Duodenal mucosa (tissue), 2 donors: ENCODE measurements around the gene ANKRD44.

ENCODE experiments used
- H3K27ac ChIP-seq: one replicate; pipeline ENCODE4 v1.7.0; 2013; ENCODE audit warnings: low read depth, low read length
- H3K27me3 ChIP-seq, 2 donors: one replicate each; pipeline ENCODE4 v1.7.0; 2013; ENCODE audit warnings: low read length in 2 of 2, control low read depth in 1 of 2; ENCODE audit not compliant: insufficient read depth in 2 of 2, control insufficient read depth in 1 of 2
- H3K36me3 ChIP-seq, 2 donors: one replicate each; pipeline ENCODE4 v1.7.0; 2013; ENCODE audit warnings: low read length in 2 of 2, control low read depth in 1 of 2; ENCODE audit not compliant: insufficient read depth in 2 of 2, control insufficient read depth in 1 of 2
- H3K4me1 ChIP-seq, 2 donors: one replicate each; pipeline ENCODE4 v1.7.0; 2013; ENCODE audit warnings: low read length in 2 of 2, control low read depth in 1 of 2; ENCODE audit not compliant: insufficient read depth in 2 of 2, control insufficient read depth in 1 of 2
- H3K4me3 ChIP-seq, 2 donors: one replicate each; pipeline ENCODE4 v1.7.0; 2013; ENCODE audit warnings: low read length in 2 of 2, low read depth in 1 of 2
- H3K9ac ChIP-seq, 2 donors: one replicate each; pipeline ENCODE4 v1.7.0; 2013; ENCODE audit warnings: low read length in 2 of 2, low read depth in 1 of 2
- H3K9me3 ChIP-seq, 2 donors: one replicate each; pipeline ENCODE4 v1.7.0; 2013; ENCODE audit warnings: low read length in 2 of 2, control low read depth in 1 of 2; ENCODE audit not compliant: control insufficient read depth in 1 of 2

Gene ANKRD44

GRCh38 chr2:197265036-197265435 is 45.5 kb downstream of the ANKRD44 start:
- Histone ChIP-seq H3K9me3 (no peaks in the 10 kb centered on the region), H3K4me1 (peaks cover 8 to 20% of the 10 kb centered on the region in 2 donors), H3K36me3 (no peaks in the 10 kb centered on the region), H3K4me3 (no peak overlapping the region), H3K27ac (no peak overlapping the region), H3K9ac (no peak overlapping the region), H3K27me3 (no peaks in the 10 kb centered on the region)

- no peaks in the 10 kb centered on the region for H3K27me3 ChIP-seq
- peaks cover 4 to 16% of the 10 kb centered on the region in 2 donors for H3K4me1 ChIP-seq
- H3K4me3 ChIP-seq, result no peak overlapping the region
- no peak overlapping the region for H3K27ac ChIP-seq
- H3K36me3 ChIP-seq, result no peaks in the 10 kb centered on the region
- no peaks in the 10 kb centered on the region for H3K9me3 ChIP-seq
- no peak overlapping the region for H3K9ac ChIP-seq
Observed at GRCh38 chr2:197264332-197264731, 46.2 kb downstream of the ANKRD44 start.

- Histone ChIP-seq H3K4me1 (peaks cover 4 to 17% of the 10 kb centered on the region in 2 donors), H3K9me3 (no peaks in the 10 kb centered on the region), H3K4me3 (no peak overlapping the region), H3K9ac (no peak overlapping the region), H3K36me3 (no peaks in the 10 kb centered on the region), H3K27ac (no peak overlapping the region), H3K27me3 (no peaks in the 10 kb centered on the region)
Observed at GRCh38 chr2:197263077-197263476, 47.5 kb downstream of the ANKRD44 start.

DNA sequence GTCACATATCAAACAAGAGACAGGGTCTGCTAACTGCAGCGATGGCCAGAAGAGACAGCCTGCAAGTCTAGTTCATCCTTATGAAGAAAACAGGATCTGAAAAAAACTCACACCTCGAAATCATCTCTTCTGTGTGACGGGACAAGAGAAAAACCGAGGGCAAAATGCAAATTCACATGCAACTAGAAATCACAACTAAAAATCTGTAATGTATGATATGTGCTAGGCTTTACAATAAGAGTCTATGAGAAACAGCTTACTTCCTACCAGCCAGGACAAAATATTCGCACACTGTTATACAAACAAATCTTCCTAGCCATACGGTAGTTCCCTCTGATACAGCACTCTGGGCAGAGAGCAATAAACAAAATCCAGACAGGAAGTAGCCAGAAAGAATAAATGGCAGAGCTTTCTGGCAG is 48.8 kb downstream of the ANKRD44 start:
- no peak overlapping the region for H3K4me3 ChIP-seq
- H3K27me3 ChIP-seq, result no peaks in the 10 kb centered on the region
- no peak overlapping the region for H3K27ac ChIP-seq
- H3K9me3 ChIP-seq, result no peaks in the 10 kb centered on the region
- peak overlapping the region in 1 of 2 donors; percentile 29 for H3K9ac ChIP-seq
- H3K36me3 ChIP-seq, result no peaks in the 10 kb centered on the region
- peaks cover 4 to 16% of the 10 kb centered on the region in 2 donors for H3K4me1 ChIP-seq

GRCh38 chr2:197259470-197259999 is 51.0 kb downstream of the ANKRD44 start:
- Histone ChIP-seq H3K27ac (no peak overlapping the region), H3K4me3 (no peak overlapping the region), H3K27me3 (no peaks in the 10 kb centered on the region), H3K9me3 (no peaks in the 10 kb centered on the region), H3K9ac (no peak overlapping the region), H3K4me1 (peaks cover 8 to 24% of the 10 kb centered on the region in 2 donors), H3K36me3 (no peaks in the 10 kb centered on the region)

- H3K9me3 ChIP-seq, result no peaks in the 10 kb centered on the region
- no peaks in the 10 kb centered on the region for H3K27me3 ChIP-seq
- no peak overlapping the region for H3K27ac ChIP-seq
- H3K36me3 ChIP-seq, result no peaks in the 10 kb centered on the region
- no peak overlapping the region for H3K4me3 ChIP-seq
- H3K9ac ChIP-seq, result no peak overlapping the region
- H3K4me1 ChIP-seq, result peaks cover 8 to 22% of the 10 kb centered on the region in 2 donors
Observed at GRCh38 chr2:197258580-197258979, 52.0 kb downstream of the ANKRD44 start.

DNA sequence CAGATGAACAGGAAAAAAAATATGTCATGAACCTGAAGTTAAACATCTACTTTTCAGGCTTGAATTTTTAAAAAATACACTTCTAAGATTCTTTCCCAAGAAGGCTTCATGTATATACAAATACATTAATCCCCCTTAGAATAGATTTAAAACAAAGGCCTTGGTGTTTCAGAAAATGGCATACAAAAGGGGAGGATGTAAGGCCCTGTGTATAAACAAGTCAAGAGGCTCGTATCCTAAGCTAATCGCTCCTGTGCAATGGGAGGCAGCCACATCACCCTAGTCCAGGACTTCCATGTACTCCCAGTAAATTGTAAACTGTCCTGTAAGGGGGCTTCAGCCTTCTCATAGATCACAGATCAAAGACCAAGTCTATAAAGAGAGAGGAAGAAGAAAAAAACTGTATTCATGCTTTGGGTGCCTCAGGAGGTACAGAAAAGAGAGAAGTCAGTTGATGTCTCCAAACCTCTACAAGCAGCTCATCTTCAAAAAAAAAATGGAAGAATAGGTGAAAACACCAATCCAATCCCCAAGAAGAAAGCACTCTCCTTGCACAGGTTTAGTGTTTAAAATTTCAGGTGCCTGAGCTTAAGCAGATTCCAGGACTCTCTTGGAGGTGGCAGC is 53.9 kb downstream of the ANKRD44 start:
- Histone ChIP-seq H3K36me3 (no peaks in the 10 kb centered on the region), H3K4me1 (peaks cover 8 to 22% of the 10 kb centered on the region in 2 donors), H3K9me3 (no peaks in the 10 kb centered on the region), H3K4me3 (no peak overlapping the region), H3K27ac (no peak overlapping the region), H3K9ac (no peak overlapping the region), H3K27me3 (no peaks in the 10 kb centered on the region)

DNA sequence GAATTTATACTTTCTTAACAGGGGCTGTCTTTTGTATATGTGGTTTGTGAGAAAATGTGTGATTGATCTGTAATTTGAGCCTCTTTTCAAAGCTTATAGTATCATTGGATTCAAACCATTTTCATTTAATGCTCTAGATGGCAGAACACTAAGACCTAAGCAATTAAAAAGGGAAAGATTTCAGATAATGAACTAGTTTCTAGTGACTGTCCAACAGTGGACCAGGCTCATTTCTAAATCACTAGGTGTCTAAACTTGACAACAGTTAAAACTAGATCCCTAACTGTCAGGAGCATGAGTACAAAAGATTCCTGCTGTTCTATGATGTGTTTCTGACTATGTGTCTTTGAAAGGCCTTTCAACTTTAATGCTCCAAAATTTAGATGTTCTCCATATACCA is 54.6 kb downstream of the ANKRD44 start:
- H3K9me3 ChIP-seq, result no peaks in the 10 kb centered on the region
- H3K36me3 ChIP-seq, result no peaks in the 10 kb centered on the region
- H3K9ac ChIP-seq, result peak overlapping the region in 1 of 2 donors; percentile 13
- no peaks in the 10 kb centered on the region for H3K27me3 ChIP-seq
- no peak overlapping the region for H3K4me3 ChIP-seq
- peak overlapping the region; percentile 28 for H3K27ac ChIP-seq
- peaks cover 8 to 22% of the 10 kb centered on the region in 2 donors for H3K4me1 ChIP-seq

DNA sequence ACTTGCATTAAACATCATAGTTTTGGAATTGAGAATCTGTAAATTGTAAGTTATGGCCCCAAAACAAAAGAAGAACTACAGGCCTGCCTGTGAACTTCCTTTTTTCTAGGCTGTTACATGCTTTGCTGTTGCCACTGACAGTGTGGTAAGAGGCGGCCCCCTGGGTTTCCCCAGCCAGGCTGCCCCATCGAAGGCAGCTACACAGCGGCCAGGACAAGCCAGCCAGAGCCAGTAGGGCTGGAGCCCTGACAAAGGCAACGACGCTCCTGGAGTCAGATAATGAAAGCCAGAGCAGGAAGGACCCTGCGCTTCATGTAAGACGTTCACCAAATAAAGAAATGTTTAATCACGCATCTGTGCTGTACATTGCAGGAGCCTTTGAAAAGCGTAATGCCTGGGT is 55.0 kb downstream of the ANKRD44 start:
- peak overlapping the region; percentile 30 for H3K27ac ChIP-seq
- H3K9ac ChIP-seq, result peak overlapping the region in 1 of 2 donors; percentile 13
- H3K36me3 ChIP-seq, result no peaks in the 10 kb centered on the region
- no peaks in the 10 kb centered on the region for H3K27me3 ChIP-seq
- no peaks in the 10 kb centered on the region for H3K9me3 ChIP-seq
- H3K4me1 ChIP-seq, result peaks cover 8 to 22% of the 10 kb centered on the region in 2 donors
- no peak overlapping the region for H3K4me3 ChIP-seq

DNA sequence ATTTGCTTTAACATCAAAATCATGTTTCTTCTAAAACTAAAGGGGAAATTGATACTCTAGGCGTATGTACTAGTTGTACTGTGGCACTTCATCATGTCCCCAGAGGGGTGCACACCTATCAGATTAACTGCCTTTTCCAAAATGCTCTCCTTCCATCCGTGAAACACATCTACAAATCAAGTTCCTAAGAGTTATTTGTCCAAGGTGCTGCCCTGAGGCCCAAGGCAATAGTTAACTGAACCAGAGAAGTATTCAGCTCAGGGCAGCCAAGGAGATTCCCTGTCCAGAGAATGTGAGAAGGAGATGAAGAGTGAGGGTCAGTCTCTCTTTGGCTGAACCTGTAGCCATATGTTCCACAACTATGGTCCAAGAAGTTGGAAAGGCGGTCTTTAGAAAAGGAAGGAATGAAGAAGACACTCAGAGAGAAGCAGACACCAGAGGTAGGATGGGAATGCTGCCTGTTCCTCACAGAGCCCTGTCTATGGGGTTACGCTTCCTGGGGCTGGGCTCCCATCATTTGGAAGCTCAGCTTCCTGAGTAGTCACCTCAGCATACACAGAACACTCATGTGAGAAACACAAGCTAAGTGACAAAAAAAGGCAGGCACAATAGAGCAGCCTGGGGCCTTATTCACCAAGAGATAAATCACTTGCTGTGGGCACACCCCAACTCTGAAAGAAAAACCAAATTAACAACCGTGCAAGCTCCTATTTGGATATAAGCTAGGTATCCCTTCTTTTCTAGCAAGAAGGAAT is 55.6 kb downstream of the ANKRD44 start:
- peak overlapping the region; percentile 30 for H3K27ac ChIP-seq
- H3K9ac ChIP-seq, result peak overlapping the region in 1 of 2 donors; percentile 13
- H3K36me3 ChIP-seq, result no peaks in the 10 kb centered on the region
- no peaks in the 10 kb centered on the region for H3K9me3 ChIP-seq
- H3K27me3 ChIP-seq, result no peaks in the 10 kb centered on the region
- H3K4me1 ChIP-seq, result peaks cover 8 to 22% of the 10 kb centered on the region in 2 donors
- H3K4me3 ChIP-seq, result no peak overlapping the region
